Measurements from ENCODE around the gene NPPC.

- no peak for TF ChIP-seq ESRRG (CRISPR knock-in tag; IDR thresholded peaks at IDR 0.05)
- TF ChIP-seq GLIS3 (CRISPR knock-in tag; IDR thresholded peaks at IDR 0.05), result no peak
Measured at GRCh38 chr2:231874944-231875343, 51.3 kb downstream of the NPPC start.

Data from SK-N-SH treated with all-trans-retinoic acid at 6 μM for 48 hours (cell line).